A549 (cell line): ENCODE results near the gene HOXB5. TPM values are rescaled to one million over a fixed set of nuclear protein-coding genes. Genes with fewer than 3 reads are reported as not detected.

ENCODE experiments used
- ATAC-seq, 2 experiments: fragments of 200-7000 bp in 1 of 2; fragments of >200 bp in 1 of 2; cut with Nextera tagmentation in 1 of 2; cut with Tn5 transposase in 1 of 2; 3 replicates each; pipeline versions ENCODE4 v1.8.0 to v1.9.1; 2018 to 2020; ENCODE audit warnings: mild to moderate bottlenecking in 1 of 2, moderate library complexity in 1 of 2
- CTCF ChIA-PET: fragments of 300-600 bp; sonication (Branson Sonifier 250); formaldehyde crosslinking; extraction: SDS; loops from one replicate; lab custom pipeline; 2021; ENCODE audit warnings: antibody characterized with exemption, inconsistent platforms; lab: Yijun Ruan, JAX
- POLR2A ChIA-PET: fragments of 350-600 bp; formaldehyde crosslinking; extraction: SDS; loops from one replicate; lab custom pipeline; 2021; ENCODE audit warnings: antibody characterized with exemption, inconsistent platforms; lab: Yijun Ruan, JAX
- DNase-seq, 2 experiments: peaks; one replicate each; pipeline versions ENCODE4 v3.0.0 to v3.0.0-alpha.2; 2011 to 2016; ENCODE audit warnings: low read depth in 1 of 2, low spot score in 1 of 2
- FAIRE-seq: peaks from 2 replicates; lab custom pipeline; 2011; peaks lifted over from hg19 to GRCh38; lab: Jason Lieb, UNC
- H3K27ac ChIP-seq, 2 experiments: fragments of >200 bp; sonication (Bioruptor Twin); formaldehyde crosslinking; 3 replicates each; pipeline ENCODE4 v1.5.1; 2016 to 2017
- H3K4me1 ChIP-seq: fragments of >200 bp; sonication (Bioruptor Twin); formaldehyde crosslinking; 3 replicates; pipeline ENCODE4 v1.6.1; 2016
- H3K4me2 ChIP-seq: fragments of >200 bp; sonication (Bioruptor Twin); formaldehyde crosslinking; 3 replicates; pipeline ENCODE4 v1.6.1; 2016
- H3K4me3 ChIP-seq: fragments of >200 bp; sonication (Bioruptor Twin); formaldehyde crosslinking; 3 replicates; pipeline ENCODE4 v1.5.1; 2016
- H3K9me3 ChIP-seq: fragments of >200 bp; sonication (Bioruptor Twin); formaldehyde crosslinking; 3 replicates; pipeline ENCODE4 v1.6.1; 2016
- BHLHE40 ChIP-seq: IDR thresholded peaks from 2 replicates; pipeline ENCODE4 v1.6.1; 2012; ENCODE audit warnings: low read depth, low read length, inconsistent platforms
- CBX8 ChIP-seq: fragments of 200-600 bp; sonication (generic); IDR thresholded peaks from 2 replicates; pipeline ENCODE4 v1.6.1; 2016
- CHD2 ChIP-seq: fragments of 150-350 bp; IDR thresholded peaks from 2 replicates; pipeline ENCODE4 v1.6.1; 2014; ENCODE audit warnings: low read length; ENCODE audit not compliant: partially characterized antibody
- EHF ChIP-seq: fragments of 250-450 bp; sonication (Bioruptor Pico); IDR thresholded peaks from 2 replicates; pipeline ENCODE4 v1.5.0; 2020; ENCODE audit warnings: mild to moderate bottlenecking
- GATA3 ChIP-seq: IDR thresholded peaks from 2 replicates; pipeline ENCODE4 v1.6.1; 2012; ENCODE audit warnings: borderline replicate concordance
- HDAC2 ChIP-seq: fragments of 200-600 bp; sonication (generic); IDR thresholded peaks from 2 replicates; pipeline ENCODE4 v1.6.1; 2016
- HEYL ChIP-seq: fragments of 250-450 bp; sonication (Bioruptor Pico); IDR thresholded peaks from 2 replicates; pipeline ENCODE4 v1.8.0; 2021; ENCODE audit warnings: mild to moderate bottlenecking, moderate library complexity
- KDM5A ChIP-seq: fragments of 200-600 bp; sonication (generic); IDR thresholded peaks from 2 replicates; pipeline ENCODE4 v1.6.1; 2016; ENCODE audit warnings: antibody characterized with exemption, mild to moderate bottlenecking
- MAZ ChIP-seq: fragments of 150-350 bp; IDR thresholded peaks from 2 replicates; pipeline ENCODE4 v1.6.1; 2014; ENCODE audit warnings: antibody characterized with exemption, low read depth, low read length, borderline replicate concordance
- MYC ChIP-seq: IDR thresholded peaks from 2 replicates; pipeline ENCODE4 v1.6.1; 2012; ENCODE audit warnings: mild to moderate bottlenecking, inconsistent platforms, low read length, improper control_type of control experiment, borderline replicate concordance
- NFE2L2 ChIP-seq: fragments of 150-350 bp; conservative IDR thresholded peaks from 2 replicates; pipeline ENCODE4 v1.6.1; 2014; ENCODE audit warnings: low read length
- PHF8 ChIP-seq: fragments of 200-600 bp; sonication (generic); IDR thresholded peaks from 2 replicates; pipeline ENCODE4 v1.6.1; 2016; ENCODE audit warnings: low read depth, mild to moderate bottlenecking, antibody characterized with exemption, moderate library complexity, borderline replicate concordance
- POLR2AphosphoS2 ChIP-seq: conservative IDR thresholded peaks from 2 replicates; pipeline ENCODE4 v1.6.1; 2012; ENCODE audit warnings: low read length, improper control_type of control experiment, inconsistent platforms
- RAD21 ChIP-seq, 2 experiments: fragments of >200 bp in 1 of 2; sonication (Bioruptor Twin) in 1 of 2; formaldehyde crosslinking in 1 of 2; IDR thresholded peaks in 1 of 2; conservative IDR thresholded peaks in 1 of 2; 2 replicates in 1 of 2; 3 replicates in 1 of 2; pipeline ENCODE4 v1.6.1; 2012 to 2018; ENCODE audit warnings: inconsistent platforms in 1 of 2
- RCOR1 ChIP-seq: fragments of 150-350 bp; IDR thresholded peaks from 2 replicates; pipeline ENCODE4 v1.6.1; 2014; ENCODE audit warnings: antibody characterized with exemption, low read length, low read depth
- REST ChIP-seq: fragments of 200-600 bp; sonication (generic); IDR thresholded peaks from 2 replicates; pipeline ENCODE4 v1.6.1; 2016; ENCODE audit warnings: antibody characterized with exemption, mild to moderate bottlenecking, moderate library complexity
- SMC3 ChIP-seq: fragments of >200 bp; sonication (Bioruptor Twin); formaldehyde crosslinking; IDR thresholded peaks from 3 replicates; pipeline ENCODE4 v1.6.1; 2018; ENCODE audit warnings: inconsistent platforms
- SREBF2 ChIP-seq: fragments of 450-650 bp; IDR thresholded peaks from 2 replicates; pipeline ENCODE4 v1.6.1; 2014; ENCODE audit warnings: mild to moderate bottlenecking, moderate library complexity
- TFCP2L1 ChIP-seq: fragments of 250-450 bp; sonication (Bioruptor Pico); IDR thresholded peaks from 2 replicates; pipeline ENCODE4 v1.5.0; 2021; ENCODE audit warnings: mild to moderate bottlenecking
- TP53 ChIP-seq: fragments of 250-450 bp; sonication (Bioruptor Pico); IDR thresholded peaks from 2 replicates; pipeline ENCODE4 v1.5.0; 2021; ENCODE audit warnings: mild to moderate bottlenecking, moderate library complexity
- ZC3H11A ChIP-seq: fragments of 450-650 bp; IDR thresholded peaks from 2 replicates; pipeline ENCODE4 v1.6.1; 2014; ENCODE audit warnings: antibody characterized with exemption, mild to moderate bottlenecking
- ZNF302 ChIP-seq: fragments of 250-450 bp; sonication (Bioruptor Pico); IDR thresholded peaks from 2 replicates; pipeline ENCODE4 v1.9.0; 2021; ENCODE audit warnings: inconsistent platforms, mild to moderate bottlenecking, moderate library complexity
- ZSCAN20 ChIP-seq: fragments of 250-450 bp; sonication (Bioruptor Pico); IDR thresholded peaks from 2 replicates; pipeline ENCODE4 v1.8.0; 2022; ENCODE audit warnings: mild to moderate bottlenecking, moderate library complexity
- WGBS: methylation state at CpG from one replicate; pipeline ENCODE4 v1.1.6; 2017; ENCODE audit errors: missing lambda C conversion rate; 5-methylcytosine and 5-hydroxymethylcytosine counted together
- polyA plus RNA-seq, 4 experiments: library from polyadenylated mRNA; depleted of rRNA in 3 of 4; stranded (reverse); fragments of >200 nt; fragmentation: RNase III in 1 of 4; extraction: RNeasy Plus Mini Kit Qiagen cat#74134 plus additional on column Dnase treatment in 1 of 4; gene quantifications; 2 replicates in 3 of 4; 3 replicates in 1 of 4; pipeline ENCODE4 v1.2.3, GENCODE V29; 2011 to 2017
- TF ChIP-seq, protein P1 (sequence below): fragments of 250-450 bp; sonication (Bioruptor Pico); IDR thresholded peaks from 2 replicates; pipeline ENCODE4 v1.5.0; 2020; ENCODE audit warnings: low read depth, mild to moderate bottlenecking, moderate library complexity
- TF ChIP-seq, protein P2 (sequence below): fragments of >200 bp; sonication (Bioruptor Twin); formaldehyde crosslinking; IDR thresholded peaks from 3 replicates; pipeline ENCODE4 v1.5.1; 2016
- TF ChIP-seq, protein P3 (sequence below): IDR thresholded peaks from 2 replicates; pipeline ENCODE4 v1.6.1; 2012
- TF ChIP-seq, protein P4 (sequence below): fragments of >200 bp; sonication (Bioruptor Twin); formaldehyde crosslinking; IDR thresholded peaks from 2 replicates; pipeline ENCODE4 v1.6.1; 2016

HOXB5 gene
- polyA plus RNA-seq, 2 of the 4 experiments (the other 2 are of a cell fraction) = 2.5 to 3.0 TPM

GRCh38 chr17:48588074-48588415 is 5.5 kb downstream of the HOXB5 start:
- Histone ChIP-seq H3K4me2 (no peak overlapping the region), H3K9me3 (no peaks in the 10 kb centered on the region), H3K4me3 (no peak overlapping the region), H3K4me1 (peaks cover 21% of the 10 kb centered on the region), H3K27ac (peak overlapping the region in 1 of 2 experiments; percentile 61; a peak in 4 of 6 replicates)
- CTCF ChIA-PET = interaction anchor here (0.7 to 3.5 kb wide), 24 partner anchors 21 to 544 kb away, joined by 3 to 19 read pairs (median 4); no protein-coding TSS in a partner anchor
- TF ChIP-seq MYC = no peak
- no peak for TF ChIP-seq REST
- no peak for TF ChIP-seq GATA3
- TF ChIP-seq, protein P1, sequence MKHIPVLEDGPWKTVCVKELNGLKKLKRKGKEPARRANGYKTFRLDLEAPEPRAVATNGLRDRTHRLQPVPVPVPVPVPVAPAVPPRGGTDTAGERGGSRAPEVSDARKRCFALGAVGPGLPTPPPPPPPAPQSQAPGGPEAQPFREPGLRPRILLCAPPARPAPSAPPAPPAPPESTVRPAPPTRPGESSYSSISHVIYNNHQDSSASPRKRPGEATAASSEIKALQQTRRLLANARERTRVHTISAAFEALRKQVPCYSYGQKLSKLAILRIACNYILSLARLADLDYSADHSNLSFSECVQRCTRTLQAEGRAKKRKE (CRISPR knock-in tag) = no peak
- TF ChIP-seq SMC3 = no peak
- TF ChIP-seq EHF (CRISPR knock-in tag) = no peak
- TF ChIP-seq CBX8 = no peak
- no peak for TF ChIP-seq POLR2AphosphoS2
- TF ChIP-seq, protein P2, sequence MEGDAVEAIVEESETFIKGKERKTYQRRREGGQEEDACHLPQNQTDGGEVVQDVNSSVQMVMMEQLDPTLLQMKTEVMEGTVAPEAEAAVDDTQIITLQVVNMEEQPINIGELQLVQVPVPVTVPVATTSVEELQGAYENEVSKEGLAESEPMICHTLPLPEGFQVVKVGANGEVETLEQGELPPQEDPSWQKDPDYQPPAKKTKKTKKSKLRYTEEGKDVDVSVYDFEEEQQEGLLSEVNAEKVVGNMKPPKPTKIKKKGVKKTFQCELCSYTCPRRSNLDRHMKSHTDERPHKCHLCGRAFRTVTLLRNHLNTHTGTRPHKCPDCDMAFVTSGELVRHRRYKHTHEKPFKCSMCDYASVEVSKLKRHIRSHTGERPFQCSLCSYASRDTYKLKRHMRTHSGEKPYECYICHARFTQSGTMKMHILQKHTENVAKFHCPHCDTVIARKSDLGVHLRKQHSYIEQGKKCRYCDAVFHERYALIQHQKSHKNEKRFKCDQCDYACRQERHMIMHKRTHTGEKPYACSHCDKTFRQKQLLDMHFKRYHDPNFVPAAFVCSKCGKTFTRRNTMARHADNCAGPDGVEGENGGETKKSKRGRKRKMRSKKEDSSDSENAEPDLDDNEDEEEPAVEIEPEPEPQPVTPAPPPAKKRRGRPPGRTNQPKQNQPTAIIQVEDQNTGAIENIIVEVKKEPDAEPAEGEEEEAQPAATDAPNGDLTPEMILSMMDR = no peak
- TF ChIP-seq RCOR1 = no peak
- no peak for TF ChIP-seq KDM5A
- TF ChIP-seq RAD21 (conservative IDR thresholded peaks at IDR 0.05 in 1 of 2, IDR thresholded peaks at IDR 0.05 in 1 of 2) = no peak
- no peak for TF ChIP-seq HDAC2
- no peak for TF ChIP-seq PHF8
- no peak for TF ChIP-seq TFCP2L1 (CRISPR knock-in tag)
- no peak for FAIRE-seq
- DNase-seq = no peak
- no peak for ATAC-seq
- 83% methylated on average over 2 of the region's 2 CpGs for WGBS
- POLR2A ChIA-PET = interaction anchor here (1.2 kb wide), 1 partner anchor 16 kb away, joined by 3 read pairs; no protein-coding TSS in a partner anchor

- H3K27ac ChIP-seq = peak overlapping the region; percentile 41 to 61; a peak in 4 of 6 replicates
- TF ChIP-seq ZNF302 (no peak), CHD2 (no peak), ZC3H11A (no peak), TP53 (CRISPR knock-in tag) (no peak), ZSCAN20 (CRISPR knock-in tag) (no peak), SMC3 (no peak), SREBF2 (no peak), HEYL (CRISPR knock-in tag) (no peak), RCOR1 (no peak), PHF8 (no peak), MAZ (no peak), NFE2L2 (no peak), BHLHE40 (no peak), HDAC2 (no peak)
- TF ChIP-seq, protein P3, sequence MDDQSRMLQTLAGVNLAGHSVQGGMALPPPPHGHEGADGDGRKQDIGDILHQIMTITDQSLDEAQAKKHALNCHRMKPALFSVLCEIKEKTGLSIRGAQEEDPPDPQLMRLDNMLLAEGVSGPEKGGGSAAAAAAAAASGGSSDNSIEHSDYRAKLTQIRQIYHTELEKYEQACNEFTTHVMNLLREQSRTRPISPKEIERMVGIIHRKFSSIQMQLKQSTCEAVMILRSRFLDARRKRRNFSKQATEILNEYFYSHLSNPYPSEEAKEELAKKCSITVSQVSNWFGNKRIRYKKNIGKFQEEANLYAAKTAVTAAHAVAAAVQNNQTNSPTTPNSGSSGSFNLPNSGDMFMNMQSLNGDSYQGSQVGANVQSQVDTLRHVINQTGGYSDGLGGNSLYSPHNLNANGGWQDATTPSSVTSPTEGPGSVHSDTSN = no peak
- TF ChIP-seq, protein P4, sequence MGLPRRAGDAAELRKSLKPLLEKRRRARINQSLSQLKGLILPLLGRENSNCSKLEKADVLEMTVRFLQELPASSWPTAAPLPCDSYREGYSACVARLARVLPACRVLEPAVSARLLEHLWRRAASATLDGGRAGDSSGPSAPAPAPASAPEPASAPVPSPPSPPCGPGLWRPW = no peak
- FAIRE-seq (no peak), ATAC-seq (no peak), DNase-seq (peak in 1 of 2 experiments; percentile 39)
- ChIA-PET POLR2A (interaction anchor here (1.2 kb wide), 1 partner anchor 17 kb away, joined by 3 read pairs; no protein-coding TSS in a partner anchor), CTCF (interaction anchor here (0.7 to 3.5 kb wide), 25 partner anchors 22 to 543 kb away, joined by 3 to 19 read pairs (median 3); no protein-coding TSS in a partner anchor)
- H3K4me1 ChIP-seq = peaks cover 21% of the 10 kb centered on the region
- H3K9me3 ChIP-seq = no peaks in the 10 kb centered on the region
- WGBS = 67% methylated on average over 5 of the region's 5 CpGs
- peak overlapping the region; percentile 15; the same call in 2 of the 3 replicates for H3K4me2 ChIP-seq
- no peak overlapping the region for H3K4me3 ChIP-seq
These were observed 6.1 kb downstream of the HOXB5 start for GRCh38 chr17:48587276-48588073.
